ENCODE measurements around the gene CDKAL1.

DNA sequence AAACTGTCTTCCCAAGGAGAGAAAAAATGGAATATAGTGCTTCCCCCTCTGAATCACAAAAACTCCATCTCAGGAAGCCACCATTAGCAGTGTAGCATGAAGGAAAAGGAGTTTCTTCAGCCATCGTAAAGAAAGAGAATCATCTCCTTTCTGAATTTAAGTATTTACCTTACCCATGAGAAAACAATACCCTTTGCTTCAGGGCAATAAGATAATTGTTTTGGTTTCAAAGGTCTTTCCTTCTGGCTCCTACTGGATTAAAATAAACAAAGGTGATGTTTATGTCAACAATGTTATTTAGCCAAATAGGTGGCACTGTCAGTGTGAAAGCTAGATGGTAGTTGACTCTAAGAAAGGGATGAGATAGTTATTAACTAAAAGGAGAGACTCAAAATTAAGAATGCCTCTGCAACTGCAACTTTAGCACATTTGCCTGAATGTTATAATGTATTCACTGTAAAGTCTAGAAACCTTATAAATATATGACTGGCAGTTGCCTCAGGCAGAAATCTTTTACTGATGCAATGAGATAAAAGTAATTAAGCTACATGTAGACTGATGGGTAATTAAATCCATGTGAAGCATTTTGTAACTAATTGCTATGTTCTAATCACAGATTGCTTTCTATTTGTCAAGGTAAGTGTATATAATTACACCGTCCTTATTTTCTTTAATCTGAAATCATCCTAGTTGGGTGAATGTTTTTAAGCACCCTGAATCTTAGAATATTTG, 399.0 kb downstream of the CDKAL1 start:
- TF ChIP-seq EZH2 (IDR thresholded peaks at IDR 0.05; ENCODE audit: borderline replicate concordance, low read depth, low read length, severe bottlenecking), result no peak
- TF ChIP-seq, protein P1, sequence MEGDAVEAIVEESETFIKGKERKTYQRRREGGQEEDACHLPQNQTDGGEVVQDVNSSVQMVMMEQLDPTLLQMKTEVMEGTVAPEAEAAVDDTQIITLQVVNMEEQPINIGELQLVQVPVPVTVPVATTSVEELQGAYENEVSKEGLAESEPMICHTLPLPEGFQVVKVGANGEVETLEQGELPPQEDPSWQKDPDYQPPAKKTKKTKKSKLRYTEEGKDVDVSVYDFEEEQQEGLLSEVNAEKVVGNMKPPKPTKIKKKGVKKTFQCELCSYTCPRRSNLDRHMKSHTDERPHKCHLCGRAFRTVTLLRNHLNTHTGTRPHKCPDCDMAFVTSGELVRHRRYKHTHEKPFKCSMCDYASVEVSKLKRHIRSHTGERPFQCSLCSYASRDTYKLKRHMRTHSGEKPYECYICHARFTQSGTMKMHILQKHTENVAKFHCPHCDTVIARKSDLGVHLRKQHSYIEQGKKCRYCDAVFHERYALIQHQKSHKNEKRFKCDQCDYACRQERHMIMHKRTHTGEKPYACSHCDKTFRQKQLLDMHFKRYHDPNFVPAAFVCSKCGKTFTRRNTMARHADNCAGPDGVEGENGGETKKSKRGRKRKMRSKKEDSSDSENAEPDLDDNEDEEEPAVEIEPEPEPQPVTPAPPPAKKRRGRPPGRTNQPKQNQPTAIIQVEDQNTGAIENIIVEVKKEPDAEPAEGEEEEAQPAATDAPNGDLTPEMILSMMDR (IDR thresholded peaks at IDR 0.05; ENCODE audit: borderline replicate concordance, extremely low read depth, low read length, poor library complexity, severe bottlenecking), result no peak

Measured in DND-41 (cell line).